OCI-LY7 (cell line): ENCODE results near the gene RBP3. TPM values are rescaled to one million over a fixed set of nuclear protein-coding genes. Genes with fewer than 3 reads are reported as not detected.

Experiments used
- BruUV-seq: library from RNA; stranded (reverse); fragments of 400-500 nt; replicated peaks from 2 replicates; lab custom pipeline; 2021; lab: Mats Ljungman, UMichigan
- CTCF ChIA-PET: fragments of 300-600 bp; sonication (Branson Sonifier 250); formaldehyde crosslinking; loops from one replicate; lab custom pipeline; 2022; ENCODE audit warnings: antibody characterized with exemption; ENCODE audit not compliant: unreplicated experiment; lab: Charles Lee
- POLR2A ChIA-PET: fragments of 300-600 bp; sonication (Branson Sonifier 250); formaldehyde crosslinking; loops from one replicate; lab custom pipeline; 2022; ENCODE audit warnings: antibody characterized with exemption; lab: Charles Lee
- DNase-seq: peaks from one replicate; pipeline ENCODE4 v3.0.0-alpha.2; 2015; ENCODE audit warnings: low spot score
- H2AFZ ChIP-seq: fragments of 200-600 bp; sonication (generic), shearing (Covaris generic); 2 replicates; pipeline ENCODE4 v1.6.1; 2014; ENCODE audit warnings: mild to moderate bottlenecking, antibody characterized with exemption, low read length, moderate library complexity
- H3K27ac ChIP-seq: fragments of 200-600 bp; sonication (generic); 2 replicates; pipeline ENCODE4 v1.5.1; 2014; ENCODE audit warnings: mixed run types, low read depth, mild to moderate bottlenecking, moderate library complexity, low read length, inconsistent platforms; ENCODE audit not compliant: poor library complexity, severe bottlenecking
- H3K36me3 ChIP-seq: fragments of 200-600 bp; sonication (generic); 2 replicates; pipeline ENCODE4 v1.6.1; 2014; ENCODE audit warnings: mild to moderate bottlenecking, antibody characterized with exemption, low read length, moderate library complexity, mixed read lengths; ENCODE audit not compliant: insufficient read depth
- H3K4me1 ChIP-seq: fragments of 200-600 bp; sonication (generic); 2 replicates; pipeline ENCODE4 v1.5.1; 2014; ENCODE audit warnings: mild to moderate bottlenecking, low read length; ENCODE audit not compliant: insufficient read depth, poor library complexity, severe bottlenecking
- H3K4me2 ChIP-seq: fragments of 200-600 bp; sonication (generic); 2 replicates; pipeline ENCODE4 v1.6.1; 2014; ENCODE audit warnings: mild to moderate bottlenecking, low read length
- H3K4me3 ChIP-seq: fragments of 200-600 bp; sonication (generic); 2 replicates; pipeline ENCODE4 v1.5.1; 2014; ENCODE audit warnings: mild to moderate bottlenecking, low read depth, low read length; ENCODE audit not compliant: poor library complexity, severe bottlenecking
- H3K79me2 ChIP-seq: fragments of 200-600 bp; sonication (generic); 2 replicates; pipeline ENCODE4 v1.6.1; 2016; ENCODE audit warnings: low read depth, mild to moderate bottlenecking, low read length, moderate library complexity, mixed read lengths; ENCODE audit not compliant: insufficient read depth
- H3K9me2 ChIP-seq: fragments of 200-600 bp; sonication (generic); 2 replicates; pipeline ENCODE4 v1.6.1; 2016; ENCODE audit warnings: mild to moderate bottlenecking, low read length, mixed read lengths; ENCODE audit not compliant: insufficient read depth
- H3K9me3 ChIP-seq: fragments of 200-600 bp; sonication (generic); 2 replicates; pipeline ENCODE4 v1.6.1; 2014; ENCODE audit warnings: mild to moderate bottlenecking, mixed run types, low read length, mixed read lengths
- H4K20me1 ChIP-seq: fragments of 200-600 bp; sonication (generic); 2 replicates; pipeline ENCODE4 v1.6.1; 2014; ENCODE audit warnings: mild to moderate bottlenecking, antibody characterized with exemption, low read length, moderate library complexity, mixed read lengths; ENCODE audit not compliant: insufficient read depth
- EZH2phosphoT487 ChIP-seq: fragments of 200-600 bp; sonication (generic); IDR thresholded peaks from 2 replicates; pipeline ENCODE4 v1.6.1; 2018; ENCODE audit warnings: low read depth, borderline replicate concordance, mild to moderate bottlenecking, mixed run types, antibody characterized with exemption, low read length, moderate library complexity, mixed read lengths
- intact Hi-C: fragments of 100-400 bp; cut with micrococcal nuclease; formaldehyde crosslinking; loops from one replicate; pipeline ENCODE4 v1.10.0; 2022; ENCODE audit not compliant: unreplicated experiment
- total RNA-seq, 2 experiments: library from RNA; depleted of rRNA in 1 of 2; stranded (reverse); fragments of >200 nt in 1 of 2; shearing (Covaris generic) in 1 of 2; gene quantifications; 2 replicates each; pipeline ENCODE4 v1.2.3, GENCODE V29; 2014 to 2022
- TF ChIP-seq, protein P1 (sequence below): fragments of 200-600 bp; sonication (generic); conservative IDR thresholded peaks from 2 replicates; pipeline ENCODE4 v1.5.1; 2014; ENCODE audit warnings: mild to moderate bottlenecking, antibody characterized with exemption, low read length, moderate library complexity, mixed read lengths

The RBP3 gene
- total RNA-seq, 2 experiments from 2014 or later = not detected

GRCh38 chr10:47357911-47358310 is 9.7 kb downstream of the RBP3 start:
- Histone ChIP-seq H3K36me3 (no peaks in the 10 kb centered on the region), H3K4me3 (no peak overlapping the region), H3K4me2 (no peak overlapping the region), H4K20me1 (no peaks in the 10 kb centered on the region), H3K4me1 (no peaks in the 10 kb centered on the region), H3K79me2 (no peaks in the 10 kb centered on the region), H3K9me2 (no peaks in the 10 kb centered on the region), H3K9me3 (no peaks in the 10 kb centered on the region), H3K27ac (no peak overlapping the region), H2AFZ (no peak overlapping the region)
- intact Hi-C loops = no loop called here
- ChIA-PET CTCF (no interaction called here), POLR2A (no interaction called here)
- TF ChIP-seq, protein P1, sequence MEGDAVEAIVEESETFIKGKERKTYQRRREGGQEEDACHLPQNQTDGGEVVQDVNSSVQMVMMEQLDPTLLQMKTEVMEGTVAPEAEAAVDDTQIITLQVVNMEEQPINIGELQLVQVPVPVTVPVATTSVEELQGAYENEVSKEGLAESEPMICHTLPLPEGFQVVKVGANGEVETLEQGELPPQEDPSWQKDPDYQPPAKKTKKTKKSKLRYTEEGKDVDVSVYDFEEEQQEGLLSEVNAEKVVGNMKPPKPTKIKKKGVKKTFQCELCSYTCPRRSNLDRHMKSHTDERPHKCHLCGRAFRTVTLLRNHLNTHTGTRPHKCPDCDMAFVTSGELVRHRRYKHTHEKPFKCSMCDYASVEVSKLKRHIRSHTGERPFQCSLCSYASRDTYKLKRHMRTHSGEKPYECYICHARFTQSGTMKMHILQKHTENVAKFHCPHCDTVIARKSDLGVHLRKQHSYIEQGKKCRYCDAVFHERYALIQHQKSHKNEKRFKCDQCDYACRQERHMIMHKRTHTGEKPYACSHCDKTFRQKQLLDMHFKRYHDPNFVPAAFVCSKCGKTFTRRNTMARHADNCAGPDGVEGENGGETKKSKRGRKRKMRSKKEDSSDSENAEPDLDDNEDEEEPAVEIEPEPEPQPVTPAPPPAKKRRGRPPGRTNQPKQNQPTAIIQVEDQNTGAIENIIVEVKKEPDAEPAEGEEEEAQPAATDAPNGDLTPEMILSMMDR = no peak
- TF ChIP-seq EZH2phosphoT487 = no peak
- no TSS peak for BruUV-seq
- DNase-seq = no peak

- ChIA-PET CTCF (no interaction called here), POLR2A (no interaction called here)
- H3K4me1 ChIP-seq = no peaks in the 10 kb centered on the region
- no peak overlapping the region for H2AFZ ChIP-seq
- H3K9me3 ChIP-seq = no peaks in the 10 kb centered on the region
- no peak for TF ChIP-seq EZH2phosphoT487
- TF ChIP-seq, protein P1 = no peak
- no peak overlapping the region for H3K4me3 ChIP-seq
- no TSS peak for BruUV-seq
- DNase-seq = no peak
- H3K36me3 ChIP-seq = no peaks in the 10 kb centered on the region
- H3K79me2 ChIP-seq = no peaks in the 10 kb centered on the region
- H4K20me1 ChIP-seq = no peaks in the 10 kb centered on the region
- H3K27ac ChIP-seq = no peak overlapping the region
- H3K4me2 ChIP-seq = no peak overlapping the region
- H3K9me2 ChIP-seq = no peaks in the 10 kb centered on the region
- intact Hi-C loops = no loop called here
These were observed 10.3 kb downstream of the RBP3 start for GRCh38 chr10:47358457-47358856.

GRCh38 chr10:47359101-47359500 is 10.9 kb downstream of the RBP3 start:
- H3K36me3 ChIP-seq = no peaks in the 10 kb centered on the region
- H2AFZ ChIP-seq = no peak overlapping the region
- BruUV-seq = no TSS peak
- no peak overlapping the region for H3K27ac ChIP-seq
- CTCF ChIA-PET = no interaction called here
- H3K4me3 ChIP-seq = no peak overlapping the region
- no peaks in the 10 kb centered on the region for H3K9me3 ChIP-seq
- no peaks in the 10 kb centered on the region for H3K79me2 ChIP-seq
- intact Hi-C loops = no loop called here
- TF ChIP-seq EZH2phosphoT487 = no peak
- TF ChIP-seq, protein P1 = no peak
- H4K20me1 ChIP-seq = no peaks in the 10 kb centered on the region
- DNase-seq = no peak
- POLR2A ChIA-PET = no interaction called here
- no peak overlapping the region for H3K4me2 ChIP-seq
- no peaks in the 10 kb centered on the region for H3K4me1 ChIP-seq
- no peaks in the 10 kb centered on the region for H3K9me2 ChIP-seq
